HT1080 (cell line): Measurements from ENCODE around the gene GBP4. TPM values are rescaled to one million over a fixed set of nuclear protein-coding genes. Genes with fewer than 3 reads are reported as not detected.
"Not testable (repeated sequence)": the region's sequence is repeated elsewhere in the genome, so short reads cannot be mapped to it uniquely, and the experiment has no call there.

Experiments used
- DNase-seq: peaks from one replicate; pipeline ENCODE4 v3.0.0-alpha.2; 2015; ENCODE audit warnings: low read depth
- polyA plus RNA-seq, 2 experiments: library from polyadenylated mRNA; depleted of rRNA; stranded (reverse); fragments of >200 nt; gene quantifications; 2 replicates each; pipeline ENCODE4 v1.2.3, GENCODE V29; 2015
- total RNA-seq: library from RNA; depleted of rRNA; stranded (reverse); fragments of >200 nt; shearing (Covaris generic); gene quantifications from 2 replicates; pipeline ENCODE4 v1.2.3, GENCODE V29; 2014; rRNA removed

Gene GBP4
- total RNA-seq, result 0.02 and 0.10 TPM in 2 replicates
- not detected in 2 replicates for polyA plus RNA-seq (2015; cell fraction: cytosol; rRNA removed)
- polyA plus RNA-seq (2015; cell fraction: nucleus; rRNA removed), result 0.02 TPM in 1 of 2 replicates, not detected in the other

GRCh38 chr1:89198491-89199072 is at the start of gene GBP4:
Gene GBP4 (minus strand): TSS chr1:89198942. CDS start chr1:89198834, 108 bp downstream.
- DNase-seq, result no peak

- no peak for DNase-seq
These were observed 44.3 kb upstream of the GBP4 start for GRCh38 chr1:89243046-89243445.

GRCh38 chr1:89221341-89221740 is 22.6 kb upstream of the GBP4 start:
- DNase-seq, result peak; percentile 7

- not testable (repeated sequence) for DNase-seq
These were observed 21.1 kb upstream of the GBP4 start for GRCh38 chr1:89219851-89220250.

GRCh38 chr1:89218941-89219340 is 20.2 kb upstream of the GBP4 start:
- not testable (repeated sequence) for DNase-seq

GRCh38 chr1:89213347-89213746 is 14.6 kb upstream of the GBP4 start:
- no peak for DNase-seq

- no peak for DNase-seq
These were observed 12.4 kb upstream of the GBP4 start for GRCh38 chr1:89211035-89211634.

- DNase-seq, result no peak
These were observed 7.6 kb upstream of the GBP4 start for GRCh38 chr1:89206373-89206772.

- peak; percentile 53 for DNase-seq
These were observed 4.4 kb upstream of the GBP4 start for GRCh38 chr1:89203166-89203565.

- DNase-seq, result no peak
These were observed 2.5 kb upstream of the GBP4 start for GRCh38 chr1:89201106-89201794.

GRCh38 chr1:89200663-89201062 is 1.9 kb upstream of the GBP4 start:
- no peak for DNase-seq

GRCh38 chr1:89199525-89200031 is 836 bp upstream of the GBP4 start:
- DNase-seq, result no peak

GRCh38 chr1:89198081-89198480 is 661 bp downstream of the GBP4 start:
- no peak for DNase-seq

GRCh38 chr1:89195476-89195875 is 3.3 kb downstream of the GBP4 start:
- no peak for DNase-seq

GRCh38 chr1:89191314-89191713 is 7.4 kb downstream of the GBP4 start:
- DNase-seq, result no peak

GRCh38 chr1:89190017-89190416 is 8.7 kb downstream of the GBP4 start:
- no peak for DNase-seq

GRCh38 chr1:89179343-89179742 is 19.4 kb downstream of the GBP4 start:
- peak; percentile 76 for DNase-seq

GRCh38 chr1:89176971-89177370 is 21.8 kb downstream of the GBP4 start:
- no peak for DNase-seq

- no peak for DNase-seq
These were observed 23.0 kb downstream of the GBP4 start, which contains the start of gene GBP7 for GRCh38 chr1:89175601-89176256. Gene GBP7 (minus strand): TSS chr1:89176003. CDS start chr1:89171935, 4,068 bp downstream.

GRCh38 chr1:89174491-89174890 is 24.3 kb downstream of the GBP4 start:
- no peak for DNase-seq

- DNase-seq, result no peak
These were observed 26.1 kb downstream of the GBP4 start for GRCh38 chr1:89172468-89173143.
